22Rv1 (cell line): ENCODE data around the gene RSPH10B2.
A peak's percentile ranks its signal among the peaks of the same experiment; 100 is the strongest.
"Not testable (repeated sequence)": the region's sequence is repeated elsewhere in the genome, so short reads cannot be mapped to it uniquely, and the experiment has no call there.

Source experiments
- H3K27ac ChIP-seq: fragments of 450-650 bp; 2 replicates; pipeline ENCODE4 v1.5.1; 2017
- CTCF ChIP-seq: fragments of 450-650 bp; IDR thresholded peaks from 2 replicates; pipeline ENCODE4 v1.5.1; 2017; ENCODE audit warnings: mild to moderate bottlenecking
- ZFX ChIP-seq: fragments of 450-650 bp; IDR thresholded peaks from 2 replicates; pipeline ENCODE4 v1.6.1; 2017; ENCODE audit warnings: antibody characterized with exemption, borderline replicate concordance

Gene RSPH10B2

DNA sequence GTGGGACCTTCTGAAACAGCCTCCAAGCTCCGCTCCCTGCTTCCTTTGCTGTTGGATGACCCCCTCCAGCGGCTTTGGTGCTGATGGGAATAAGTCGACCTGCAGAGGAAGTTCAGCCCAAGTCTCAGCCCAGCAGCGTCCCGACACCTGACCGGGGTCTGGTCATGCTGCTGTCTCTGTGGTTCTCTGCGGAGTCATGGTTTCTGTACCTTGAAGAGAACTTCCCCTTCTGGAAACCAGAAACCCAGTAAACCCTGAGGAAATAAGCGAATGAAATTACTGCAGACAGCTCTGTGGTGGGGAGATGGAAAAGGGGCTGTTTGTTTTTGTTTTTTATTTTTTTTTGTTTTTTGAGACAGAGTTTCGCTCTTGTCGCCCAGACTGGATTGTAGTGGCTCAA is 28.9 kb upstream of the RSPH10B2 start:
- TF ChIP-seq ZFX (no peak), CTCF (no peak)
- no peak overlapping the region for H3K27ac ChIP-seq

GRCh38 chr7:6726341-6726740 is 27.6 kb upstream of the RSPH10B2 start:
- not testable (repeated sequence) for H3K27ac ChIP-seq

- TF ChIP-seq CTCF (no peak), ZFX (no peak)
- H3K27ac ChIP-seq: no peak overlapping the region
These were observed 26.2 kb upstream of the RSPH10B2 start for GRCh38 chr7:6727663-6728062.

DNA sequence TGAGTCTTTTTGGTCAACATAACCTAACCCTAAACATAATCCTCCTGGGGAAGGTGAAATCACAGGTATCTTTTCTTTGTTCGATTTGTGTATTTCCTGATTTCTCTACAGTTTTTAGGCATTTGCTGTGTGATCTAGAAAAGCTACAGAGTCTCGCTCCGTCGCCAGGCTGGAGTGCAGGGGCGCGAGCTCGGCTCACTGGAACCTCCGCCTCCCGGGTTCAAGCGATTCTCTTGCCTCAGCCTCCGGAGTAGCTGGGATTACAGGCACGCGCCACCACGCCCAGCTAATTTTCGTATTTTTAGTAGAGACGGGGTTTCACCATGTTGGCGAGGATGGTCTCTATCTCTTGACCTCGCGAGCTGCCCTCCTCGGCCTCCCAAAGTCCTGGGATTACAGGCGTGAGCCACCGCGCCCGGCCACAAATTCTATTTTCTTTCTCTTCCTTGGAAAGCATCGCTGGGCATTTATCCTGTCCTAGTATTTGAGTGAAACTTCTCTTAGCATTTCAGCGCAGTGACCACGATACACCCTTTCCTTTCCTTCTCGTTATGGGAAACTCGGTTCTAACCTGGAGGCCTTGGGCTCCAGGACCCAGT is 24.9 kb upstream of the RSPH10B2 start:
- peak overlapping the region; percentile 59 for H3K27ac ChIP-seq

- TF ChIP-seq ZFX (no peak), CTCF (no peak)
- peak overlapping the region; percentile 59 for H3K27ac ChIP-seq
These were observed 24.2 kb upstream of the RSPH10B2 start for GRCh38 chr7:6729492-6730342.

GRCh38 chr7:6730343-6730633 is 23.6 kb upstream of the RSPH10B2 start:
- TF ChIP-seq ZFX (no peak), CTCF (no peak)
- H3K27ac ChIP-seq: peak overlapping the region; percentile 59; the same call in 1 of the 2 replicates

- not testable (repeated sequence) for H3K27ac ChIP-seq
These were observed 15.5 kb upstream of the RSPH10B2 start for GRCh38 chr7:6738415-6738814.

- H3K27ac ChIP-seq: not testable (repeated sequence)
These were observed 9.3 kb upstream of the RSPH10B2 start for GRCh38 chr7:6744410-6745100.

DNA sequence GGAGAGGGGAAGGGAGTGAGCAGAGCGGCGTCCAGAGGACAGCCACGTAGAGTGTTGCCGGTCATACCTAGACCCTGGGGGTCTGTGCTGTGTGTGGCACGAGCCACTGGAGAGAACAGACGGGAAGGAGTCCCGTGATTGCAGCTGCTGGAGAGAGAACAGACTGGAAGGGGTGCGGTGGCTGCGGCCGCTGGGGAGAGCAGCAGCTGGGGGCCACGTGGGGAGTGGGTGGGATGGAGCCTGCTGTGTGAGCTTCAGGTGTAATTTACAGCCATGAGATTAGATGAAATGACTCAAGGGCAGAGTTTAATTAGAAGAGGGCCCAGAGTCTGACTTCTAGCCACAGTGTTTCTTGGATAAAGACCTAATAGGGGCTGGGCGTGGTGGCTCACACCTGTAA is 4.6 kb upstream of the RSPH10B2 start:
- H3K27ac ChIP-seq: not testable (repeated sequence)

- not testable (repeated sequence) for H3K27ac ChIP-seq
These were observed 3.7 kb upstream of the RSPH10B2 start for GRCh38 chr7:6750173-6750572.

DNA sequence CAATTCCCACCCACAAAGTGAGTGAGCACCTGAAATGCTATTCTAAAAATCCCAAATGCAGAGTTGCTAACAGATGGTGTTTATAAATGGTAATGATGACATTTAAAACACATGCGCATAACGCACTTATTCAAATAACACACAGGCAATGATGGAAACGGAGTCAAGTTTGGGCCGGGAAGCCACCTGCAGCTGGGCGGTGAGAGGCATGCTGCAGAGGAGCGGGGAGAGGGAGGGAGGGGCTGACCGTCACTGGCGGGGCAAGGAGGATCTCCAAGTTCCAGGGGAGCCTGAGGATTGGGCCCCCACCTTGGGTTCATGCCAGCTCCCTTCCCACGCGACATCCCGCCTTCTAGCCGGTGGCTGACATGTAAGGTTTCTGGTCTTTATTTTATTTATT is 7.3 kb downstream of the RSPH10B2 start:
- not testable (repeated sequence) for H3K27ac ChIP-seq

- not testable (repeated sequence) for H3K27ac ChIP-seq
These were observed 27.7 kb downstream of the RSPH10B2 start for GRCh38 chr7:6781581-6781980.

GRCh38 chr7:6789353-6789752 is 35.5 kb downstream of the RSPH10B2 start:
- not testable (repeated sequence) for H3K27ac ChIP-seq

- H3K27ac ChIP-seq: not testable (repeated sequence)
These were observed 38.4 kb downstream of the RSPH10B2 start for GRCh38 chr7:6792113-6792872.

GRCh38 chr7:6794276-6794675 is 40.4 kb downstream of the RSPH10B2 start:
- not testable (repeated sequence) for H3K27ac ChIP-seq
